ENCODE measurements around the gene TNXB.
"Not testable (repeated sequence)": the region's sequence is repeated elsewhere in the genome, so short reads cannot be mapped to it uniquely, and the experiment has no call there.

Gene TNXB

GRCh38 chr6:32147401-32148132, 38.4 kb upstream of the TNXB start:
- no peak for DNase-seq (ENCODE audit: extremely low read depth, low read depth)
- TF ChIP-seq CTCF (IDR thresholded peaks at IDR 0.05; ENCODE audit: low read depth, low read length): no peak

- DNase-seq (ENCODE audit: extremely low read depth, low read depth): no peak
- no peak for TF ChIP-seq CTCF (IDR thresholded peaks at IDR 0.05; ENCODE audit: low read depth, low read length)
These were observed 37.5 kb upstream of the TNXB start for GRCh38 chr6:32146687-32147086.

- no peak for TF ChIP-seq CTCF (IDR thresholded peaks at IDR 0.05; ENCODE audit: low read depth, low read length)
- DNase-seq (ENCODE audit: extremely low read depth, low read depth): no peak
These were observed 37.1 kb upstream of the TNXB start for GRCh38 chr6:32146287-32146686.

GRCh38 chr6:32144238-32144637, 35.1 kb upstream of the TNXB start:
- not testable (repeated sequence) for DNase-seq (ENCODE audit: extremely low read depth, low read depth)

GRCh38 chr6:32140420-32141046, 31.4 kb upstream of the TNXB start:
- DNase-seq (ENCODE audit: extremely low read depth, low read depth): no peak
- no peak for TF ChIP-seq CTCF (IDR thresholded peaks at IDR 0.05; ENCODE audit: low read depth, low read length)

- DNase-seq (ENCODE audit: extremely low read depth, low read depth): no peak
- TF ChIP-seq CTCF (IDR thresholded peaks at IDR 0.05; ENCODE audit: low read depth, low read length): no peak
These were observed 30.5 kb upstream of the TNXB start for GRCh38 chr6:32139590-32139989.

- no peak for DNase-seq (ENCODE audit: extremely low read depth, low read depth)
- no peak for TF ChIP-seq CTCF (IDR thresholded peaks at IDR 0.05; ENCODE audit: low read depth, low read length)
These were observed 28.3 kb upstream of the TNXB start for GRCh38 chr6:32137454-32137853.

- TF ChIP-seq CTCF (IDR thresholded peaks at IDR 0.05; ENCODE audit: low read depth, low read length): no peak
- no peak for DNase-seq (ENCODE audit: extremely low read depth, low read depth)
These were observed 24.6 kb upstream of the TNXB start for GRCh38 chr6:32133786-32134185.
